DLD1 (cell line): Measurements from ENCODE around the gene GMEB2.
"Not testable (repeated sequence)": the region's sequence is repeated elsewhere in the genome, so short reads cannot be mapped to it uniquely, and the experiment has no call there.

ENCODE experiments used
- in situ Hi-C: cut with HindIII; loops from 2 replicates; pipeline ENCODE4 v1.10.0; 2017; ENCODE audit warnings: low sequenced_read_pairs

GMEB2 gene

DNA sequence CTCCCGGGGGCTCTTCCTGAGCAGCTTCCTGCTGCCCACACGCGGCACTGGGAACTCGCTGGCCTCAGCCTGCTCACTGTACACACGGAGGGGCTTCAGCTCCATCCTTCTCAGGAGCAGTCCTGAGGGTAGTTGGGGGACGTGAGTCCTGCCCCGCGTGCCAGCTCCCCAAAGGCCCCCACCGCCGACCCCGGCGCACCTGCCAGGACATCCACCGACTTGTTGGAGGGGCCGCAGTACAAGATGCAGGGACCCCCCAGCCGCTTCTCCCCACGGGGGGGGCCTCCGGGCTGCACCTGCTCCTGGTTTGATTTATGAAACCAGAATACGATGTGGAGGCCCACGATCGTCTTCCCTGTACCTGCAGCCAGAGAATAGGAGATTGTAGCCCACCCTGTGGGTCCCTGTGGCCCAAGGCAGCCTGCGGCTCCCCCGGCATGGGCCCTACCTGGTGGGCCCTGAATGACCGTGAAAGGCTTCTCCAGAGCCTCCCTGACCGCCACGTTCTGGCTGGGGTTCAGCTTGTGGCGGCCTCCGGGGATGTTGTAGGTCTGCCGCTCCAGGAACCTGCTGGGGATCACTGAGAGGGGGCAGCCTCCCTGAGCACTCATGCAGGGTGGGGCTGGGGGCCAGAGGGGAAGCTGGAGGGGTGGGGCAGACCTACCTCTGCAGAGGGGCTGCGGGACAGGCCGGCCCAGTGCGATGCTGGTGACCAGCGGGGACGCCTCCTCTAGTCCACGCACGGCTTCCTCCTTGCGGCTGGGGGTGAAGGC, 65.1 kb downstream of the GMEB2 start:
- in situ Hi-C loops, result no loop called here

GRCh38 chr20:63560856-63561609, 65.9 kb downstream of the GMEB2 start:
- in situ Hi-C loops, result no loop called here

- in situ Hi-C loops, result no loop called here
Observed at GRCh38 chr20:63560333-63560805, 66.5 kb downstream of the GMEB2 start.

DNA sequence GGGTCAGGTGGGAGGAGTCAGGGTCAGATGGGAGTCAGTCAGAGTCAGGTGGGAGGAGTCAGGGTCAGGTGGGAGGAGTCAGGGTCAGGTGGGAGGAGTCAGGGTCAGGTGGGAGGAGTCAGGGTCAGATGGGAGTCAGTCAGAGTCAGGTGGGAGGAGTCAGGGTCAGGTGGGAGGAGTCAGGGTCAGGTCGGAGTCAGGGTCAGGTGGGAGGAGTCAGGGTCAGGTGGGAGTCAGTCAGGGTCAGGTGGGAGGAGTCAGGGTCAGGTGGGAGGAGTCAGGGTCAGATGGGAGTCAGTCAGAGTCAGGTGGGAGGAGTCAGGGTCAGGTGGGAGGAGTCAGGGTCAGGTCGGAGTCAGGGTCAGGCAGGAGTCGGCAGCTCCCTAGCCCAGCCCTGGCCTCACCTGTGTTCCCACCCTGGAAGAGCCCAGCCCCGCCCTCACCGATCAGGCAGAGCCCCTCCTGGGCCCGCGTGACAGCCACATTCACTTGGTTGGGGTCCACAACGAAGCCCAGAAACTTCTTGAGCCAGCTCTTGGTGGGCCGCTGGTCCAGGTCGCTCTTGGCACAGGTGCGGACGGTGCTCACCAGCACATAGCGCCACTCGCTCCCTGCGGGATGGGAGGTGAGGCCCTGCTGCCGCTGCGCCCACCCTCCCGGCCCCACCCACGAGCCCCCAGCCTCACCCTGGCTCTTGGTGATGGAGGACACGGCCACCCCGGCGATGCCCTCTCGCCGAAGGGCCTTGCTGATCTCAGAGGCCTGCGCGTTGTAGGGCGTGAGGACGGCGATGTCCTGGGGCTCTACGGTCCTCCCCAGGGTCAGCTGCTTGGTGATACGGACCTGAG, 67.2 kb downstream of the GMEB2 start:
- in situ Hi-C loops, result not testable (repeated sequence)

- in situ Hi-C loops, result no loop called here
Observed at GRCh38 chr20:63558804-63559484, 68.0 kb downstream of the GMEB2 start.

DNA sequence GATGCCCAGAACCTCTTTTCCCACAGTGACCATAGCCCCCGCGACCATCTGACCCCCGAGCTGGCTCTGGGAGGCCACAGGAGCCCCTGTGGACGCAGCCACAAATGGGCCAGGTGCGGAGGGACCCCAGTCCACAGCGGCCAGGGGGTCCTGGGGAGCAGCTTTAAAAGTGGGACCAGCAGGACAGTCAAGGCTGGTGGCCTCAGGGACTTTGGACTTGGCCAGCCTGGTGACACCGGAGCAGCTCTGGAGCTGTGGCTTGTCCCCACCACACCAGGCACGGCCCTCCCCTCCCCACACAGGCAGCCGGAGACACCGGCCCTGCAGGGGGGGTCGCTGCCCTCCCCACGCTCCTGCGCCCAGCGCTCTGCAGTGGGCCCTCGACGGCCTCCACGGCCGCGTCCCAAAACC, 69.4 kb downstream of the GMEB2 start:
- in situ Hi-C loops, result no loop called here

DNA sequence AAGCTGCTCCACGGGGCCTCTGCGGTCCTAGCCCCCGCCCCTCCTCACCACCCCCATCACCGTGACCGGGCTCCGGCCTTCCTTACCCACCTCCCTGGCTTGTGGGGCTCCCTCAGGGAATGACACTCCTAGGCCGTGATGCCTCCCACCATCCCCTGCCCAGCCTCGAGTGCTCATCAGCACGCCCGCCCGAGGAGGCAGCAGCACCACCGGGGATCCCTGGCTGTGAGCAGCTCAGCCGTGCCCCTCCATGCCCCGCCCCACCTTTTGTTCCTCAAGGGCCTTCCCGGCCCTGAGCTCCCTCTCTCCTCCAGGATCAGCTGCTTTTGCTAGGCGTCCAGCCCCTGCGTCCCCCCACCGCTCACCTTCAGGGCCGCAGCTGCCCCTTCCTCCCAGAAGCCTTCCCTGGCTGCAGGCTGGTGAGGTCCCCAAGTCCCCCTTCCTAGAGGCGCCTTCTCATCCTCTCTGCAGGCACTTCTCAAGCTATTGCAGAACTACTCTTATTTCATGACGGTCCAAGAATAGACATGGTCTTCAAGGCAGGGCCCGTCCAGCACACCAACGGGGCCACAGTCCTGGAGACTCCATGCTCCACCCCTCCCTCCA, 69.9 kb downstream of the GMEB2 start:
- in situ Hi-C loops, result no loop called here

DNA sequence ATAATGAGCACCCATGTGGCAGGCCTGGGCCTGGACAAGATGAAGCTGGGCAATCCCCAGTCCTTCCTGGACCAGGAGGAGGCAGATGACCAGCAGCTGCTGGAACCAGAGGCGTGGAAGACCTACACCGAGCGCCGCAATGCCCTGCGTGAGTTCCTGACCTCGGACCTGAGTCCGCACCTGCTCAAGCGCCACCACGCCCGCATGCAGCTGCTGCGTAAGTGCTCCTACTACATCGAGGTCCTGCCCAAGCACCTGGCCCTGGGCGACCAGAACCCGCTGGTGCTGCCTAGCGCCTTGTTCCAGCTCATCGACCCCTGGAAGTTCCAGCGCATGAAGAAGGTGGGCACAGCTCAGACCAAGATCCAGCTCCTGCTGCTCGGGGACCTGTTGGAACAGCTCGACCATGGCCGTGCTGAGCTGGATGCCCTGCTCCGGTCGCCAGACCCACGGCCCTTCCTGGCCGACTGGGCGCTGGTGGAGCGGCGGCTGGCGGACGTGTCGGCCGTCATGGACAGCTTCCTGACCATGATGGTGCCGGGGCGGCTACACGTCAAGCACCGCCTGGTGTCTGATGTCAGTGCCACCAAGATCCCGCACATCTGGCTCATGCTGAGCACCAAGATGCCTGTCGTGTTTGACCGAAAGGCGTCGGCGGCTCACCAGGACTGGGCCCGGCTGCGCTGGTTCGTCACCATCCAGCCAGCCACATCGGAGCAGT, 71.1 kb downstream of the GMEB2 start:
- in situ Hi-C loops, result no loop called here

- in situ Hi-C loops, result no loop called here
Observed at GRCh38 chr20:63554361-63555278, 72.3 kb downstream of the GMEB2 start.

DNA sequence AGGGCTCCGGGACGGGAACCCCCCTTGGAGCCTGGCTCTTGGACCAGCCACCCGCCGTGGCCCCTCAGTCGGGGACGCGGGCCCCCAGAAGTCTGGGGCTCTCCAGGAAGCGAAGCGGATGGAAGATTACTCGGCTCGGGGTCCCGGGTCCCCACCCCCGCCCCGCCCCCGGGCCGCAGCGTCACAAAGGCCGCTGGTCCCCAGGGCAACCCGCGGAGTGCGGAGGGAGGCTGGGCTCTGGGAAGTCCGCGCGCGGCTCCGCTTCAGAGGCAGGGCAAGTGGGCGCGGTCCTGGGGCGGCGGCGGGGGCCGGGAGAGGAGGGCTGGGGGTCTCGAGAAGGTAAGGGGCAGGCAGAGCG, 73.0 kb downstream of the GMEB2 start, which contains the start of gene FNDC11:
Gene FNDC11, plus strand, starts transcription at position 227 of the 358 bp plus-strand sequence. CDS start 1,505 bp downstream, outside the sequence.
- in situ Hi-C loops, result no loop called here

- in situ Hi-C loops, result no loop called here
Observed at GRCh38 chr20:63553251-63553932, 73.5 kb downstream of the GMEB2 start.

DNA sequence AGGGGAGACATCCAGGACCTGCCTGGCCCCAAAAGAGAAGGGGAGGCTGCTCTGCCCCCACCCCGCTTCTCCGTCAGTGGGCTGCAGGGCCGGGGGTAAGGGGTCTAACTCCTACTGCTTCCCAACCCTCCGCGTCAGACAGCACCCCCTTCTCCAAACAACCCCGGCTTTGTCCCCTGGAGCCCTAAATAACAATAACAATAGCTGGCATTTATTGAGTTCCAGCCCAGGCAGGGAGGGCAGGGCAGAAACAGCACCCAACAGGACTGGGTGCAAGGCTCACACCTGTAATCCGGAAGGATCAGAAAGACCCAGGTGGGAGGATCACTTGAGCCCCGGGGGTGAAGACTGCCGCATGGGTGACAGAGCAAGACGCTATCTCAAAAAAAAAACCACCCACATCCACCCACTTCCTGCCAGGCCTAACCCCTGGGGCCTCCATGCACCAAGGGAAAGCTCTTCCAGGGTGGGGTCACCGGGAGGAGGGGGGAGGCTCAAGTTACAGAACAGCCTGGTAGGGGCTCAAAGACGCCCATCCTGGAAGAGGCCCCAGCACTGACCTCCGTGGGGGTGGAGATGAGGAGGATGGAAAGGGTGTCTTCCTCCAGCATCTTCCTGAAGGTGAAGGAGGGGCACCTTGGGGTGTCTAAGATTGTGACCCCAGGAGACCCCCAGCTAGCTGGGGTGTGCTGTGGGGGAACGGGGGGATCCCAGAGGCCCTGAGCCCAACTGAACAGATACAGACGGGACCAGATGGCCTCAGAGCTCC, 74.2 kb downstream of the GMEB2 start:
- in situ Hi-C loops, result no loop called here

DNA sequence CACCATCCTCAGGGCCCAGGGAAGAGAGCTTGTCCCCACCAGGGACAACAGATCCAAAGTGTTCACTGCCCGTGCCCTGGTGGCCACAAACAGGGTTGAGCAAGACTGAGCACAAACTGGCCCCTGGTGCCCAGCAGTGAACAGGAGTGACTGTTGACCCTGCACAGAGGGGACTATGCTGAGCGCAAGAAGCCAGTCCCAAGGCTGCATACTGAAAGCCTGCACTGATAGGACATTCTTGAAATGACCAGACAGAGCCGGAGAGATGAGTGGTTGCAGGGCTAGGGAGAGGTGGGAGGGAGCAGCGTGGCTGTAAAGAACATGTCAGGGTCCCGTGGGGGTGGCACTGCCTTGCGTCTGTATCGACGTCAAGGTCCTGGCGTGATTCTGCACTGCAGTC, 75.8 kb downstream of the GMEB2 start:
- in situ Hi-C loops, result no loop called here

- in situ Hi-C loops, result no loop called here
Observed at GRCh38 chr20:63549679-63550282, 77.1 kb downstream of the GMEB2 start.

DNA sequence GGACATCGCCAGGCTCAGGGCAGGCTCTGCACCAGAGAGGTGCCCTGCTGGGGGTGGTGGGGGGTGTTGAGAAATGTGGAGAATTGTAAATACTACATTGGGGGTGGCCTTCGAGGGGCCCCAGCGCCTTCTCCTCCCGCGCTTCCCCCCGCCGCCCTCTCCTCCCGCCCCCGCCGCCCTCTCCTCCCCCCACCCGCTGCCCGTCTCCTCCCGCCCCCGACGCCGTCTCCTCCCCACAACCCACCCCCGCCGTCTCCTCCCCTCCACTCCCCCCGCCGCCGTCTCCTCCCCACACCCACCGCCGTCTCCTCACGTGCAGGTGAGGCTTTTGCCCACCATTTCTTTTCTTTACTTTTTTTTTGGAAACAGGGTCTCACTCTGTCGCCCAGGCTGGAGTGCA, 77.9 kb downstream of the GMEB2 start:
- in situ Hi-C loops, result no loop called here

DNA sequence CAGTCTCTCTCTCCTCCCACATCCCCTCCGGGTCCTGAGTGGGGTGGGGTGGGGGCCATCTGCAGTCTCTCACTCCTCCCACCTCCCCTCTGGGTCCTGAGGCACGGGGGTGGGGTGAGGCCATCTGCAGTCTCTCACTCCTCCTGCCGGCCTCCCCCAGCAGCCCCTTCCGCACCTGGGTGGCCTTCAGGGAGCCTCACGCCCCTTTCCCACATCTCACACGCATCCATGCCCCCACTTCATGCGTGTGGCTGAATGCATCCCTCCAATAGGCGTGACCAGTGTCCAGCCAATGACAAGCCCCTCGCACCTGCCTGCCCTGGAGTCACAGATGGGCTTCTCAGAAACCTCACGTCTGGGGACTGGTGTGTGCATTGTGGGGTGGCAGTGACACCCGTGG, 78.4 kb downstream of the GMEB2 start:
- in situ Hi-C loops, result no loop called here
